ENCODE data around the gene GNAO1.

Gene GNAO1

DNA sequence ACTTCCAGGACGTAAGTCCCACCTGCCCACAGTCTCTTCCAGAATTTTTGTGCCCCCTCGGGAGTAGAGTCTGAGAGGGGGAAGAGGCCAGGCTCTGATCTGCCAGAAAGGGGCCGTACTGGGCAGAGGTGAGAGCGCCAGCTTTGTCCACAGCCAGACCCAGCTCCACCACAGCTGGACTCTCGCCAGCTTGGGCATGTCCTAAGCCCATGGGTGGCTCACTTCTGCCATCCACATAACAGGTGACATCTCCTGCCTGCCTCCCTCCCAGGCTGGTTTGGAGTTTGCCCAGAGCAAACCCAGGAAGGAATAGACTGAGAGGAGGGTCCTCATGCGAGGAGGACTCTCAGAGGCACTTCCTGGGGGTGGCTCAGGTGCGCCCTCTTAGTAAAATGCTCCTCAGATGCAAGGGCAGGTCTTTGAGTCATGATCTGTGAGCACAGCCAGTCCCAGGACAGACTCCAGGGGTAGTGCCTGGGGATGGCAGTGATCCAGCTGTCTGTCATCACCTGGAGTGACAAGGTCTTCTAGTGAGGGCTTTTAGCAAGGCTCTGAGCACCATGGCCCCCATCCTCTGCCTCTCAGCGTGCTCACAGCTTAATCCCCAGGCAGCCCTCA is 144.9 kb downstream of the GNAO1 start:
- CTCF ChIA-PET, result no interaction called here
- POLR2A ChIA-PET, result no interaction called here
- no peak for DNase-seq (ENCODE audit: extremely low spot score)
- TF ChIP-seq, protein P1, sequence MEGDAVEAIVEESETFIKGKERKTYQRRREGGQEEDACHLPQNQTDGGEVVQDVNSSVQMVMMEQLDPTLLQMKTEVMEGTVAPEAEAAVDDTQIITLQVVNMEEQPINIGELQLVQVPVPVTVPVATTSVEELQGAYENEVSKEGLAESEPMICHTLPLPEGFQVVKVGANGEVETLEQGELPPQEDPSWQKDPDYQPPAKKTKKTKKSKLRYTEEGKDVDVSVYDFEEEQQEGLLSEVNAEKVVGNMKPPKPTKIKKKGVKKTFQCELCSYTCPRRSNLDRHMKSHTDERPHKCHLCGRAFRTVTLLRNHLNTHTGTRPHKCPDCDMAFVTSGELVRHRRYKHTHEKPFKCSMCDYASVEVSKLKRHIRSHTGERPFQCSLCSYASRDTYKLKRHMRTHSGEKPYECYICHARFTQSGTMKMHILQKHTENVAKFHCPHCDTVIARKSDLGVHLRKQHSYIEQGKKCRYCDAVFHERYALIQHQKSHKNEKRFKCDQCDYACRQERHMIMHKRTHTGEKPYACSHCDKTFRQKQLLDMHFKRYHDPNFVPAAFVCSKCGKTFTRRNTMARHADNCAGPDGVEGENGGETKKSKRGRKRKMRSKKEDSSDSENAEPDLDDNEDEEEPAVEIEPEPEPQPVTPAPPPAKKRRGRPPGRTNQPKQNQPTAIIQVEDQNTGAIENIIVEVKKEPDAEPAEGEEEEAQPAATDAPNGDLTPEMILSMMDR (IDR thresholded peaks at IDR 0.05; ENCODE audit: control extremely low read depth, extremely low read depth, low read depth, missing control alignments), result no peak

GRCh38 chr16:56336711-56337110 is 145.4 kb downstream of the GNAO1 start:
- ChIA-PET CTCF (no interaction called here), POLR2A (no interaction called here)
- no peak for DNase-seq (ENCODE audit: extremely low spot score)
- TF ChIP-seq, protein P1 (IDR thresholded peaks at IDR 0.05; ENCODE audit: control extremely low read depth, extremely low read depth, low read depth, missing control alignments), result no peak

- DNase-seq (ENCODE audit: extremely low spot score), result no peak
- TF ChIP-seq, protein P1 (IDR thresholded peaks at IDR 0.05; ENCODE audit: control extremely low read depth, extremely low read depth, low read depth, missing control alignments), result no peak
- ChIA-PET CTCF (no interaction called here), POLR2A (no interaction called here)
Measured at GRCh38 chr16:56337131-56337857, 146.0 kb downstream of the GNAO1 start.

- TF ChIP-seq, protein P1 (IDR thresholded peaks at IDR 0.05; ENCODE audit: control extremely low read depth, extremely low read depth, low read depth, missing control alignments), result no peak
- ChIA-PET POLR2A (no interaction called here), CTCF (no interaction called here)
- DNase-seq (ENCODE audit: extremely low spot score), result no peak
Measured at GRCh38 chr16:56337858-56338325, 146.6 kb downstream of the GNAO1 start.

GRCh38 chr16:56338566-56339318 is 147.5 kb downstream of the GNAO1 start:
- POLR2A ChIA-PET, result no interaction called here
- CTCF ChIA-PET, result interaction anchor here (1.4 to 5.4 kb wide), 2 partner anchors 17 to 20 kb away, joined by 4 to 23 read pairs; no protein-coding TSS in a partner anchor
- TF ChIP-seq, protein P1 (IDR thresholded peaks at IDR 0.05; ENCODE audit: control extremely low read depth, extremely low read depth, low read depth, missing control alignments), result no peak
- DNase-seq (ENCODE audit: extremely low spot score), result no peak

DNA sequence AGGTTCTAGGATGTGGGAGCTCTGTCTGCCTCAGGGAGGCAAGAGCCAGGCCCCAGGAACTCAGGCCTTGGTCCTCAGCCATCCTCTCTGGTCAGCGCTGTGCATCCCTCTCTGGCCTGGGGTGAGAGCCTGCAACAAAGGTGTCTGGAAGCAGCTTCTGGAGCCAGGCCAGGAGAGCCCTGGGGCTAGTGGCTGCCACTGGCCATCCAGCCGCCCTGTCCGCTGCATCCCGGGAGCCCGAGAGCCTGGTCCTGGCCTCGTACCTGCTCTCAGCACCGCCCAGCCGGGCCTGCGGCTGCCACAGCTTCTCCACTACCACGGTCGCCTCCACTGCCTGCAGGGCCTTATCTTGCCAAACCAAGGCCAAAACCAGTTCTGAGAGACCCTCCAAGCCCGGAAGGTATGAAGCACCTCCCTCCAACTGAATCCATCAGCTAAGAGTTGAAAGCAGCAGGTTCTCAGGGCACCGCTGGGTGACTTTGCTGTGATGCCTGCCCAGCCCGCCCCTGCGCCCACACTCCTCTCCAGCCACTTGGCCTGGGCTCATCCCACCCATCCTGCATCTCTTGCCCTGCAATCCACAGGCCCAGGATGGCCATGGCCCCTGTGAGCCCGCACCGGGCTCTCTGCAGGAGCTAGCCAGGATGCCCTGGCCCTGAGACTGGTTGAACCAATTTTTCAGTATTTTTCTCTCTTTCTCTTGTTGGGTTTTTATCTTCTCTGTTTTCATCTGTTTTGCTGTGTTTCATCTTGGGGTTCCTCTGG is 148.3 kb downstream of the GNAO1 start:
- no peak for DNase-seq (ENCODE audit: extremely low spot score)
- TF ChIP-seq, protein P1 (IDR thresholded peaks at IDR 0.05; ENCODE audit: control extremely low read depth, extremely low read depth, low read depth, missing control alignments), result no peak
- ChIA-PET POLR2A (no interaction called here), CTCF (interaction anchor here (1.4 to 5.4 kb wide), 2 partner anchors 16 to 21 kb away, joined by 4 to 23 read pairs; no protein-coding TSS in a partner anchor)
